Activated naive CD4-positive, alpha-beta T cell (primary cell): Measurements from ENCODE around the gene LPAR3.

Experiments
- DNase-seq, 4 experiments: peaks; one replicate each; lab custom pipeline; 2025; lab: John Stamatoyannopoulos, UW

LPAR3 gene

GRCh38 chr1:84857906-84858305 is 35.1 kb downstream of the LPAR3 start:
- no peak for DNase-seq

DNA sequence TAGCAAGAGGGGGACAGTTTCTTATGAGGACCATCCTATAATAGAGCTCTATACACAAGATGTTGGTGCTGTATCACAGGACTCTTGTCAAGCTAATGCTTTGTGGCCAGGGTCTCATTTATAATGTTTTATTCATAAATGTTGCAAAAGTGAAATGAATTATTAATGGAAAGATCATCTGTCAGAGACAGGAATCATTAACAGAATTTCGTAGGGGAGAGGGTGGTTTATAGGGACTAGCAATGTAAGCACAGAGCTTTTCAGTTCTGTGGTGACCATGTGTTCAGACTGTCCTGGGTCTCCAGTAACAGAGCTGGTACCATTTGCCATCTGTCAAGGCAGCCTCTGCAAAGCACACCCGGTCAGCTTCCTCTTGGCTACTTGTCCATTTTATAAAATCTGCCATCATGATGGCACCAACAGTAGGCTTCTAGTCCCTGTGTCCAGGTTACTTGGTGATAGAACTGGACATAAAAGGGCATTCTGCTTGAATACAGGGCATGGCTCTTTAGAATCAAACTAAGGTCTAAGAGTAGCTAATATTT is 36.2 kb downstream of the LPAR3 start:
- no peak for DNase-seq

DNA sequence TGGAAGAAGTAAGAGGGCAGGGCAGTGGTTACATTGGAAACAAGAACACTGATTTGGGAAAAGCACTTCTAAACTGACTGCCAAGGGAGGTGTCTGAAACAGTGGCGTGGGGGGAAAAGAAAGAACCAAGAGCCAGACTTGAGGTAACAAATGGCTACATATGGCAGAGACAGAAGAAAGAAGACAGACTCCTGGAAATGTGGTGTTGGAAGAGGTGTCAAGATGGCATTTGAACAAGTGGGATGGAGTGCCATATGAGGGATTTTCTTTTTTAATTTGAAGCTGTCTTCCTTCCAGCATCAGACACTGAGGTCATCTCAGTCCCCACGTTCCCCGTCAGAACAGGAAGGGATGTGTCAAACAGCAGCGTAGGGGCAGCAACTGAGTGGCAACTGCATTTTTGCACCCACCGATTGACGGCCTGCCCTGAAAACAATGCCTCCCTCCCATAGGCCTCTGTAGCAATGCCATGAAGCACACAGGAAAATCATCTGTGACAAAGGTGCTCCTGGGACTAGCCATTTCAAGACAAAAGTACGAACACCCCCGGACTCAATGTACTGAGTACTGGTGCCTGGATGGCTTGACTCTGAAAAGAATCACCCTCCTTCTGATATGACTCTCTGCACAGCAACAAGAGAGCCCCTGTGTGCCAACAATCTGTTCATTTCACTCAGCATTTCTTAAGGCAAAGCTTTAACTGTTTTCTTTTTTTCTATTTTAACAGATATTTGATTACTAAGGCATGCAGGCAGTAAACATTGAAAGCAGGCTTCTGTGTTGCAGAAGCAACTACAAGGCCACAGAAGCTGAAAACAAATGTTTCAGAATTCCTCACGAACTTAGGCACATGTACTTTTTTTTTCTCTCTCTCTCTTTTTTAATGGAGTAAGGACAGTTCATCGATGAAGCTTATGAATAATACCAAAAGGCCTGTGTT is 37.0 kb downstream of the LPAR3 start:
- DNase-seq, result no peak

GRCh38 chr1:84855168-84855567 is 37.8 kb downstream of the LPAR3 start:
- DNase-seq, result no peak

DNA sequence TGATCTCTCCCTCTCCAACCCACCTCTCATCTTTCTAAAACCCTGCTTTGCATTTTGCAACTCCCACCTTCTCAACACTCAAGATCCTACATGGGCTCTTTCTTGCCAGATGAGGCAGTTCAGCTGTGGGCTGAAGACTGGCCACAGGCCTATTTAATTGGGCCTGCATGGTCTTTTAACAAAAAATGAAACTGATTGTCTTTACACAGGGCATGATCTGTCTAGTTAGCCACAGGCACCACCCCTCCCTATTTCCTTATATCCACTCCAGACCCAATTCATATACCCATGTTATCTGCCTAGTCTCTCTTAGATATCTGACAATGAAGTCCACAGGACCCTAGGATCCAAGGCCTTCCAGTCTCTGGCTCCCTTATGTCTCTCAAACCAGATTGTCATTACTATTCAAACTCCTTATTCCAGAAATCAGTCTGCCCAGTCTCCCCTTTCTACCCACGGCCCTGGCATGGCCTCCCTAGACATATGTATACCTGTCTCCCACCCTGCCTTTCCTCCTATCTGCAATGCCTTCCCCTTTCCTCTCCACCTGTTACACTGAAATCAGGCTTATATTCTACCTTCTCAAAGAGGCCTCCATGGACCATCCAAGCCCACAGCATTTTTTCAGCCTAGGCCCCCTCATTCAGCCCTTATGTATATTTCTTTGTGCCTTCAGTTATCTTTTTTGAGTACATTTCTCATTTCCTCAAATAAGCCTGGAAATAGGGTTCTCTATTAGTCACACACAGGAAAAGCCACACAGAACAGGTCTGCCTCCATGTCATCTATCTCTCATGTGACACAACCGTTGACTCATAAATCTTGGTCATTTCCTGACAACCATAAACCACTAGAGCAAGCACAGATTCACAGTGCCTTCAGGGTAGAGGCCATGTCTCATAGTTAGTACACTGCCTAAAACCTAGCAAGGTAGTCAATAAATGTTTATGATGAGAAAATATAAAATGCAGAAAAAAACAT is 39.0 kb downstream of the LPAR3 start:
- no peak for DNase-seq

GRCh38 chr1:84851839-84852238 is 41.2 kb downstream of the LPAR3 start:
- DNase-seq, result no peak

- no peak for DNase-seq
These were observed 43.5 kb downstream of the LPAR3 start for GRCh38 chr1:84849357-84849975.

DNA sequence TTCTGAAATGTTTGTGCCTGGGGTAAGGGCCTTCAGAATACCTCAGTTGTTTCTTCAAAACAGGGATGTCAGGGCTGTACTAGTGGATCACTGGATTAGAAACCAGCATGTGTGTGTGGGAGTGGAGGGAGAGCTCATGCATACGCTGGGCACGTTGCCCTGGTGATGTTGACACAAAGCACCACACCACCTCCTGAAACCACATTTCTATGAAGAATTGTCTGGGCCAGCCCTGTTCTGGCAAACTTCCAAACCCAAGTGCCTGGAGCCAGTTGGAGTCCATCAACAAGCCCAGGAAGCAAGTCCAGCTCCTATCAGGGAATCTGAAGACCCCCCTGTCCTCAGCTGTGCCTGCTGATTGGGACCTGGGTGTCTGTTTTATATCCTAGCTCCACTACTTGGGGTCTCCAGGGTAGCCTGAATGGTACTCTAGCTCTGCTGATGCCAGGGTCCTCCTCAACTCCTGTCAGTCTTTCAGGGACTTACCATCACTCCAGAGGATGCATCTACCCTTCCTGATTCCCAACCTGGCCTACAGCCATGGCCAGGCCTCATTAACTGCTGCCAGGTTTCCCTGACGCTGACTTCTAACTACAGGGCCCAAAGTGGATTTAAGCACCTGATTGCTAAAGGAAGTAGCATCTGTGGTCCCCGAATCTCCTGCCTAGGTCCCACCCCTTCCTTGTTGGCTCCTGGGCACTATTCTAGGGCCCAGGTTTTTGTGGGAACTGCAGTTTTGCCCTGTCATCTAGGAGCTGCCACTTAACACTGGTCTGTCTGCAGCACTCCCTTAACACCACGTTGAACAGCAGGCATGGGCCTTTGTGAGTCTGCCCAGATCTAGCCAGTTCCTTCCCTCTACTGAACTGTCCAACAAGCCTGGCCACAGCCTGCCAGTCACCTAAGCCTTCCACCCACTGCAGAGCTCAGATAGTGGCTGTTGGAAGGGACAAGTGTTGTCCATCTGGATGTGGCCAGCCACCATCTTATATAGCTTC is 45.5 kb downstream of the LPAR3 start:
- DNase-seq, result no peak

DNA sequence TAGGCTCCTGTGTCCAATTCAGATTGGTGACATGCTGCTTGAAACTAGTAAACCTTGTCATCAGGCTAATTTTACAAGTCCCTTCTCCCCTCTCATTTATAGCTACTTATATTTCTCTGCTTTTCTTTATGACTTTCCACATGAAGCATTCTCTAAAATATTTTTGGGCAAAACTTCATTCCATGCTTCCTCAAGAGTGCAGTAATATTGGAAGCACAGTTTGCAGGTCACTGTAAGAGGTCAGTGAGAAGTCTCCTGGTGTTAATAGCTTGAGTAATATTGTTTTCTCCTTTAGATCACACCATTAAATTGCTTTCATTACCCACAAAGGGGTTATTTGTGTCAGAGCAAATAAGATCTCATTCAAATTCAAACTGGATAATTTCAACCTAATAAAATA is 46.6 kb downstream of the LPAR3 start:
- no peak for DNase-seq

- no peak for DNase-seq
These were observed 47.6 kb downstream of the LPAR3 start for GRCh38 chr1:84845357-84845756.

DNA sequence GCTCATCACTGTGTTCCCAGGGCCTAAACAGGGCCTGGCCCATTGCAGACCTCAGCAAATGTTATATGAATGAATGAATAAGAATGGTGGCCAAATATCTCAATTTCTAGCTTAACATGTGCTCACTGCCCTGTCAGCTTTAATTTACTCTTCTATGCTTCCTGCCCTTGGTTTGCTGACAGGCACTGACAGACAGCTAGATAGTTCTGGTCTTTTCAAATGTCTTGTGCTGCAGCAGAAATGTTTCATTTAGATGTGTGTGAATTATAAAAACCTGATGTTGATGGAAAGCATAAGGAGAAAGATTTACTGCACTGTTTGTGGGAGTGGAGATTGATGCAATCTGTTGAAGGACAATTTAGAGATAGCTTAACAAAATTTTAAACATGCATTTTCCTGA is 48.9 kb downstream of the LPAR3 start:
- no peak for DNase-seq

DNA sequence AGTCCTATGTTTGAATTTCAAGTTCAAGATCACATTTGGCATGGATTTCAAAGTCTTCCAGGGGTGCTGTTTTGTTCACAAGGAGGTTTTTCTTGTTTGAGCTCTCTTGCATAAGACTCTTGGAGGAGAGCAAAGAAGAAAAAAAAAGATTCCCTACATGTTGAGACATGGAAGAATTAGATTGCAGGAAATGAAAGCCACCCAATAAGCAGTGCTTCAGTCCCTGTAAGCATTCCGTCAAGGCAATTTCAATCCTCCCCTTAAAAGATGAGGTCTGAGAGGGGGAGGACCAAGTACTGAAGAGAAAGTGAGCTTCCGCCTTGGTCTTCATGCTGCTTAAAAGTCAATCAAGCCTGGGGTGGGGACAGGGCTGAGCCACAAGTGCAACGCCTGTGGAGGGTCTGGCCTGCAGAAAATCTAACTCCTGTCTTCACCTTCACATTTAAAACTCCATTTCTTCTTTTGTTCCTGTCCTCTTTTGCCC is 50.2 kb downstream of the LPAR3 start:
- no peak for DNase-seq

GRCh38 chr1:84841971-84842370 is 51.0 kb downstream of the LPAR3 start:
- no peak for DNase-seq

DNA sequence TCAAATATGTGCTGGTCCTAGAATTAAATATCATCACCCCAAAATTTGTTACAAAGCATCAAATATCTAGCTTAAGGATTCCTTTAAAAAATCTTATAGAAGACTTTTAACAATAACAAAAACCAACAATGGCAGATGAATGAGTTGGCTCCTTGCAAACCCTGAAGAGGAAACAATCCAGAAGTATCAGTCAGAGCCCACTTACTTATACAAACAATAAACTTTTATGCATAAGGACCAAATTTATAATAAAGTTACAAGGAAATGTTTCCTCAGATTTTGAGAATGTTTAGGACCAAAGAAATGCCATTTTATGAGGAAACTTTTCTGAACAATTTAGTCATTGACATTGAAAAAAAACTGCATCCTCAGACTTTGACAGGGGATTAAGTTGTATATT is 52.7 kb downstream of the LPAR3 start:
- DNase-seq, result no peak

DNA sequence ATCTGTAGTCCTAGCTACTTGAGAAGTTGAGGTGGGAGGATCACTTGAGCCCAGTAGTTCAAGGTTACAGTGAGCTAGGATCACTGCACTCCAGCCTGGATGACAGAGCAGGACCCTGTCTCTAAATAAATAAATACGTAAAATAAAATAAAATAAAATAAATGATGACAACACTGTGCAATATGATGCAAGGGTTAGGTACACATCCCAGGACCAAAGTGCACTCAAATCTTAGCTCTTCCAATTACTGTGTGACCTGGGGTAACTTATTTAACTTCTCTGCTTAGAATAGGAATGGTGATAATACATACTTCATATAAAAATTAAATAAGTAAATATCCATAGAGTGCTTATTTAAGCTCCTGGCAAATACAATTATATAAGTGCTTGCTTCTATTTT is 53.5 kb downstream of the LPAR3 start:
- DNase-seq, result no peak

- no peak for DNase-seq
These were observed 56.9 kb downstream of the LPAR3 start for GRCh38 chr1:84836145-84836544.

GRCh38 chr1:84835169-84835568 is 57.8 kb downstream of the LPAR3 start:
- DNase-seq, result no peak

DNA sequence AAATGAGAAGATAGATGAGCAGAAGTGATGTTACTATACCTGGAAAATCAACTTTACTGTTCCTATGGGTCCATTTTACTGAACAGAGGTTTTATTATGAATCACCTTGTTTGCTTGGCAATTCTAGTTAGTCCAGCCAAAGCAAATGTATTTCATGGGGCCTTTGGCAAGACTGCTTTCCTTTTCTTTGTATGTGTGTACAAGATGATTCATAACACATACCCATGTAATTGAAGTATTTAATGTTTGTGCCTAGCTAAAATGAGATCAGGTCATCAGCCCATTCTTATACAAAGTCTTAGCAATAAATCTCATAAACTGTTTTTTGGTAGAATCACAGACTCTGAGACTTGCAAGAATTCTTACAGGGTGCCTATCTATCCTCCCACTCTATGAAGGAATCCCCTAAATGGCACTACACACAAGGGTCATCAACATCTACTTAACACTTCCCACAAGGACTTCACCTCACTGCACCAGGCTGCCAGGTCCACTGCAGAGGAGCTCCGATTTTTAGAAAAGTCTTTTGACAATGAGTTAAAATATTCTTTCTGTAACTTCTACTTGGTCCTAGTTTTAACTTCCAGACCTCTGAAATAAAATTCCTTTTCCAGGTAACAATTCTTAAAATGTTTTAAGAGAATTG is 58.5 kb downstream of the LPAR3 start:
- no peak for DNase-seq

GRCh38 chr1:84833194-84833593 is 59.8 kb downstream of the LPAR3 start:
- no peak for DNase-seq

DNA sequence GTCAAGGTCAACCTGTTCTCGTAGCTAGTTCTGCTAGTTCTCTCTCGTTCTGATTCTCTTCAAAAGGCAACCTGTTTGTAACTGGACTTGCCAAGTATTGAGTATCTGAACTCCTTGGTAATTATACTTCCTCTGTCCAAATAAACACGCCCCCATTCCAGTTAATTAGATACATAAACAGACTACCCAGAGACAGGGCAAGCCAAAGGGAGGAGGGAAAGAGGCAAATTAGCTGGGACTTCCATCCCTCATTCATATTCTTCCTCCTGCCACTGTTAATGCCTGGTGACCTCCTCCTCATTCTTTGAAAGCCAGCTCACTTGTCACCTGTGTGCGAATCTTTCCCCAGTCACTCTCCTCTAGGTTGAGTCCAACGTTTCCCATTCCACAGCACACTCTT is 62.9 kb downstream of the LPAR3 start:
- no peak for DNase-seq
